ENCODE measurements around the gene XXYLT1.

GRCh38 chr3:195095035-195095703, 175.8 kb downstream of the XXYLT1 start:
- TF ChIP-seq CTCF (conservative IDR thresholded peaks at IDR 0.05; ENCODE audit: low read length) (no peak), EZH2phosphoT487 (IDR thresholded peaks at IDR 0.05; ENCODE audit: borderline replicate concordance, low read depth, low read length) (no peak)

All from OCI-LY7 (cell line).